Measurements from ENCODE around the gene MB.

GRCh38 chr22:35582218-35582860 lies 34.8 kb downstream of the MB start:
- no peak for TF ChIP-seq CTCF (IDR thresholded peaks at IDR 0.05; ENCODE audit: low read depth, low read length)
- no peak for TF ChIP-seq EZH2phosphoT487 (IDR thresholded peaks at IDR 0.05; ENCODE audit: low read depth)

Data from OCI-LY3 (cell line).